GM12878 (cell line): Measurements from ENCODE around the gene APCDD1. TPM values are rescaled to one million over a fixed set of nuclear protein-coding genes. Genes with fewer than 3 reads are reported as not detected.

ENCODE experiments used
- ATAC-seq: fragments of 200-7000 bp; cut with Tn5 transposase; 3 replicates; pipeline ENCODE4 v1.9.1; 2020; ENCODE audit warnings: mild to moderate bottlenecking, moderate library complexity
- BruUV-seq: library from RNA; stranded (reverse); fragments of 400-500 nt; replicated peaks from 2 replicates; lab custom pipeline; 2021; lab: Mats Ljungman, UMichigan
- CTCF ChIA-PET: fragments of 300-600 bp; sonication (Branson Sonifier 250); formaldehyde crosslinking; extraction: SDS; loops from one replicate; lab custom pipeline; 2021; ENCODE audit warnings: inconsistent platforms; lab: Yijun Ruan, JAX
- POLR2A ChIA-PET: fragments of 350-600 bp; formaldehyde crosslinking; extraction: SDS; loops from one replicate; lab custom pipeline; 2021; ENCODE audit warnings: inconsistent platforms; lab: Charles Lee
- RAD21 ChIA-PET: fragments of 300-600 bp; sonication (Branson Sonifier 250); formaldehyde crosslinking; loops from one replicate; lab custom pipeline; 2023; ENCODE audit warnings: antibody characterized with exemption; ENCODE audit not compliant: unreplicated experiment; lab: Charles Lee
- SMC1A ChIA-PET: fragments of 300-600 bp; sonication (Branson Sonifier 250); formaldehyde crosslinking; loops from one replicate; lab custom pipeline; 2023; ENCODE audit not compliant: unreplicated experiment, uncharacterized antibody; lab: Charles Lee
- DNase-seq: peaks from one replicate; pipeline ENCODE4 v3.0.0-alpha.2; 2011; ENCODE audit warnings: low read depth, low spot score
- FAIRE-seq: peaks from 3 replicates; lab custom pipeline; 2011; peaks lifted over from hg19 to GRCh38; lab: Jason Lieb, UNC
- H2AFZ ChIP-seq: 2 replicates; pipeline ENCODE4 v1.6.0; 2011; ENCODE audit warnings: low read depth, low read length, control low read depth; ENCODE audit not compliant: control insufficient read depth
- H3K27ac ChIP-seq: 2 replicates; pipeline ENCODE4 v1.5.1; 2011; ENCODE audit warnings: control low read depth; ENCODE audit not compliant: control insufficient read depth, insufficient read depth
- H3K27me3 ChIP-seq, 2 experiments: replicated peaks in 1 of 2; 2 replicates each; pipeline versions ENCODE4 v1.6.0 to v1.6.1; 2011; ENCODE audit warnings: low read length in 1 of 2; ENCODE audit not compliant: control insufficient read depth in 2 of 2, insufficient read depth in 2 of 2
- H3K36me3 ChIP-seq, 2 experiments: 2 replicates each; pipeline ENCODE4 v1.5.1; 2011; ENCODE audit warnings: low read length in 1 of 2; ENCODE audit not compliant: control insufficient read depth in 2 of 2, insufficient read depth in 2 of 2
- H3K4me1 ChIP-seq: 2 replicates; pipeline ENCODE4 v1.6.1; 2011; ENCODE audit warnings: mild to moderate bottlenecking, low read length, moderate library complexity, mixed read lengths; ENCODE audit not compliant: control insufficient read depth, insufficient read depth
- H3K4me2 ChIP-seq: 2 replicates; pipeline ENCODE4 v1.6.0; 2011; ENCODE audit warnings: control low read depth; ENCODE audit not compliant: control insufficient read depth, insufficient read depth
- H3K4me3 ChIP-seq: fragments of 200-600 bp; sonication (generic); 2 replicates; pipeline ENCODE4 v1.5.1; 2016
- H3K79me2 ChIP-seq: 2 replicates; pipeline ENCODE4 v1.6.0; 2011; ENCODE audit warnings: low read length; ENCODE audit not compliant: control insufficient read depth, insufficient read depth
- H3K9ac ChIP-seq: 2 replicates; pipeline ENCODE4 v1.8.0; 2011; ENCODE audit warnings: low read length, control low read depth, mixed read lengths; ENCODE audit not compliant: control insufficient read depth, insufficient read depth
- H3K9me3 ChIP-seq: replicated peaks from 3 replicates; pipeline ENCODE4 v1.5.1; 2011; ENCODE audit warnings: mild to moderate bottlenecking, low read length; ENCODE audit not compliant: control insufficient read depth, insufficient read depth
- H4K20me1 ChIP-seq: 2 replicates; pipeline ENCODE4 v1.6.0; 2011; ENCODE audit not compliant: control insufficient read depth, insufficient read depth
- ATF2 ChIP-seq: IDR thresholded peaks from 2 replicates; pipeline ENCODE4 v1.6.1; 2012; ENCODE audit warnings: low read length, inconsistent platforms
- BHLHE40 ChIP-seq, 2 experiments: fragments of 450-650 bp in 1 of 2; IDR thresholded peaks; 2 replicates each; pipeline ENCODE4 v1.6.1; 2011 to 2017; ENCODE audit warnings: low read depth in 2 of 2, borderline replicate concordance in 1 of 2, improper control_type of control experiment in 1 of 2, low read length in 1 of 2, mild to moderate bottlenecking in 1 of 2
- BMI1 ChIP-seq: fragments of 450-650 bp; IDR thresholded peaks from 2 replicates; pipeline ENCODE4 v1.6.1; 2016; ENCODE audit warnings: mild to moderate bottlenecking, moderate library complexity, borderline replicate concordance
- CEBPB ChIP-seq, 2 experiments: fragments of 150-350 bp in 1 of 2; IDR thresholded peaks; 2 replicates each; pipeline ENCODE4 v1.6.1; 2012 to 2014; ENCODE audit warnings: low read depth in 2 of 2, low read length in 2 of 2, borderline replicate concordance in 1 of 2, inconsistent platforms in 1 of 2
- CREB1 ChIP-seq: IDR thresholded peaks from 2 replicates; pipeline ENCODE4 v1.6.1; 2012; ENCODE audit warnings: low read depth, mild to moderate bottlenecking, inconsistent platforms
- EGR1 ChIP-seq, 2 experiments: IDR thresholded peaks; 1 replicate in 1 of 2; 2 replicates in 1 of 2; pipeline ENCODE4 v1.6.1; 2011 to 2012; ENCODE audit warnings: low read depth in 2 of 2, low read length in 2 of 2, borderline replicate concordance in 1 of 2, mild to moderate bottlenecking in 1 of 2, moderate library complexity in 1 of 2
- EP300 ChIP-seq, 2 experiments: fragments of 150-350 bp in 1 of 2; IDR thresholded peaks; 2 replicates each; pipeline ENCODE4 v1.6.1; 2011 to 2012; ENCODE audit warnings: low read depth in 2 of 2, low read length in 2 of 2, borderline replicate concordance in 1 of 2, improper control_type of control experiment in 1 of 2, inconsistent platforms in 1 of 2; ENCODE audit not compliant: control insufficient read depth in 1 of 2
- IKZF2 ChIP-seq, 2 experiments: fragments of 450-650 bp; IDR thresholded peaks; 2 replicates each; pipeline ENCODE4 v1.6.1; 2017; ENCODE audit warnings: mild to moderate bottlenecking in 2 of 2, moderate library complexity in 2 of 2
- JUNB ChIP-seq: IDR thresholded peaks from 2 replicates; pipeline ENCODE4 v1.6.1; 2016; ENCODE audit warnings: antibody characterized with exemption, mild to moderate bottlenecking
- MEF2B ChIP-seq: fragments of 450-650 bp; IDR thresholded peaks from 2 replicates; pipeline ENCODE4 v1.6.1; 2018; ENCODE audit warnings: mild to moderate bottlenecking, moderate library complexity; ENCODE audit not compliant: partially characterized antibody, poor library complexity, severe bottlenecking
- NBN ChIP-seq: fragments of 450-650 bp; IDR thresholded peaks from 2 replicates; pipeline ENCODE4 v1.6.1; 2016
- NFIC ChIP-seq: IDR thresholded peaks from 2 replicates; pipeline ENCODE4 v1.6.1; 2012; ENCODE audit warnings: low read depth, mild to moderate bottlenecking, inconsistent platforms, low read length, moderate library complexity
- NKRF ChIP-seq: fragments of 450-650 bp; conservative IDR thresholded peaks from 2 replicates; pipeline ENCODE4 v1.6.1; 2017; ENCODE audit warnings: mild to moderate bottlenecking, moderate library complexity
- PAX5 ChIP-seq: IDR thresholded peaks from 2 replicates; pipeline ENCODE4 v1.6.1; 2011; ENCODE audit warnings: low read depth, low read length, borderline replicate concordance
- RCOR1 ChIP-seq: conservative IDR thresholded peaks from 2 replicates; pipeline ENCODE4 v1.6.1; 2012; ENCODE audit warnings: low read depth, low read length, improper control_type of control experiment
- SMC3 ChIP-seq: IDR thresholded peaks from 2 replicates; pipeline ENCODE4 v1.6.1; 2011; ENCODE audit warnings: low read length, improper control_type of control experiment, borderline replicate concordance
- WRNIP1 ChIP-seq: IDR thresholded peaks from 2 replicates; pipeline ENCODE4 v1.6.1; 2011; ENCODE audit warnings: low read depth, low read length, improper control_type of control experiment, borderline replicate concordance
- YY1 ChIP-seq: IDR thresholded peaks from 2 replicates; pipeline ENCODE4 v1.6.1; 2011; ENCODE audit warnings: low read depth, mild to moderate bottlenecking, low read length
- whole genome bisulfite sequencing: methylation state at CpG from one replicate; pipeline ENCODE4 v1.1.6; 2016; ENCODE audit warnings: low lambda C conversion rate; ENCODE audit not compliant: insufficient replicate concordance, insufficient coverage; ENCODE audit errors: missing lambda C conversion rate; 5-methylcytosine and 5-hydroxymethylcytosine counted together
- in situ Hi-C: fragments of 300-500 bp; cut with MboI; formaldehyde crosslinking; loops from 9 replicates; pipeline ENCODE4 v1.14.3; 2018; ENCODE audit warnings: mixed read lengths
- intact Hi-C: fragments of 100-400 bp; cut with micrococcal nuclease; formaldehyde crosslinking; loops from one replicate; pipeline ENCODE4 v1.14.2; 2022; ENCODE audit not compliant: unreplicated experiment
- polyA plus RNA-seq, 11 experiments: library from polyadenylated mRNA; depleted of rRNA in 4 of 11; unstranded in 6 of 11; stranded (reverse) in 5 of 11; fragments of >200 nt; fragmentation: Nextera tagmentation in 4 of 11; fragmentation: Illumina TruSeq in 1 of 11; extraction: Ambion mirVana in 4 of 11; extraction: Trizol in 1 of 11; gene quantifications; 1 replicate in 1 of 11; 2 replicates in 10 of 11; pipeline versions ENCODE4 v1.2.1 to v1.2.3, GENCODE V29; 2011 to 2016; ENCODE audit warnings: inconsistent platforms in 2 of 11, missing spikeins in 2 of 11, low read depth in 1 of 11
- total RNA-seq, 4 experiments: library from RNA; depleted of rRNA in 3 of 4; stranded (reverse); fragments of >200 nt in 3 of 4; fragmentation: Illumina TruSeq in 1 of 4; extraction: Trizol in 1 of 4; gene quantifications; 2 replicates each; pipeline versions ENCODE4 v1.2.1 to v1.2.3, GENCODE V29; 2013 to 2021

Gene APCDD1
- total and polyA plus RNA-seq, 10 of the 15 experiments (the other 5 are each of a cell fraction or from before 2014, with no cell fraction given) = not detected

GRCh38 chr18:10482985-10483949 lies 28.8 kb downstream of the APCDD1 start:
- H3K4me2 ChIP-seq = peak overlapping the region; percentile 82
- ATAC-seq (peak; percentile 90), FAIRE-seq (peak; percentile 88), DNase-seq (peak; percentile 73)
- H3K9ac ChIP-seq = no peak overlapping the region
- intact Hi-C loops = loop anchor here (10.0 kb wide), 1 partner anchor 88 kb away; no protein-coding TSS in a partner anchor
- BruUV-seq = no TSS peak
- 30% methylated on average over 20 of the region's 20 CpGs for WGBS
- no peaks in the 10 kb centered on the region for H3K9me3 ChIP-seq
- H3K27me3 ChIP-seq = no peaks in the 10 kb centered on the region; a peak in 1 of 4 replicates
- no peaks in the 10 kb centered on the region for H3K79me2 ChIP-seq
- peak overlapping the region; percentile 10; the same call in 1 of the 2 replicates for H3K4me3 ChIP-seq
- RAD21 ChIA-PET = interaction anchor here (0.8 to 3.0 kb wide), 12 partner anchors 8 to 509 kb away, joined by 3 to 13 read pairs (median 4); no protein-coding TSS in a partner anchor
- H4K20me1 ChIP-seq = no peaks in the 10 kb centered on the region
- POLR2A ChIA-PET = interaction anchor here (0.6 to 1.0 kb wide), 4 partner anchors 8 to 1481 kb away, joined by 3 to 5 read pairs (median 3); partner anchors contain the start of gene TWSG1
- CTCF ChIA-PET = interaction anchor here (0.8 to 3.2 kb wide), 13 partner anchors 8 to 671 kb away, joined by 3 to 12 read pairs (median 5); partner anchors contain the start of gene NAPG
- no peaks in the 10 kb centered on the region for H3K36me3 ChIP-seq
- SMC1A ChIA-PET = interaction anchor here (0.5 to 8.1 kb wide), 15 partner anchors 8 to 298 kb away, joined by 3 to 67 read pairs (median 5); partner anchors contain the start of gene NAPG
- in situ Hi-C loops = no loop called here
- H2AFZ ChIP-seq = peak overlapping the region; percentile 82
- H3K27ac ChIP-seq = peak overlapping the region; percentile 70
- H3K4me1 ChIP-seq = peaks cover 22% of the 10 kb centered on the region
- TF ChIP-seq PAX5 (peak; percentile 67), MEF2B (peak; percentile 72), CREB1 (peak; percentile 51; the same call in 1 of the 2 replicates), CEBPB (IDR thresholded peaks at IDR 0.05; ENCODE audit: borderline replicate concordance in 1 of 2, low read depth in 2 of 2, low read length in 2 of 2) (0 out of 4 replicates have a peak, but pooled peaks of 1 of the 2 experiments have one; percentile 32), RCOR1 (0 out of 2 replicates have a peak, but pooled peaks have one; percentile 34), EGR1 (IDR thresholded peaks at IDR 0.05; ENCODE audit: borderline replicate concordance in 1 of 2, low read depth in 2 of 2, low read length in 2 of 2) (no peak), BHLHE40 (IDR thresholded peaks at IDR 0.05; ENCODE audit: borderline replicate concordance in 1 of 2, low read depth in 2 of 2, low read length in 1 of 2) (peak; percentile 15 to 71; a peak in 3 of 4 replicates), NFIC (peak; percentile 42; the same call in 1 of the 2 replicates), IKZF2 (IDR thresholded peaks at IDR 0.05) (peak; percentile 14 to 28; a peak in 1 of 4 replicates), ATF2 (peak; percentile 78), SMC3 (no peak), EP300 (IDR thresholded peaks at IDR 0.05; ENCODE audit: borderline replicate concordance in 1 of 2, control insufficient read depth in 1 of 2, low read depth in 2 of 2, low read length in 2 of 2) (peak; percentile 71 to 83; a peak in 3 of 4 replicates), YY1 (peak; percentile 66), BMI1 (peak; percentile 33; the same call in 1 of the 2 replicates), NBN (peak; percentile 80), JUNB (0 out of 2 replicates have a peak, but pooled peaks have one; percentile 26), NKRF (no peak), WRNIP1 (0 out of 2 replicates have a peak, but pooled peaks have one; percentile 83)
